Epithelial cell of prostate (primary cell): ENCODE measurements around the gene HDGFL2.

Experiments
- DNase-seq: peaks from one replicate; pipeline ENCODE4 v3.0.0-alpha.2; 2011; ENCODE audit warnings: low read depth, low spot score
- H3K27ac ChIP-seq: fragments of 450-650 bp; 2 replicates; pipeline ENCODE4 v1.5.1; 2017; ENCODE audit warnings: mild to moderate bottlenecking

The HDGFL2 gene

GRCh38 chr19:4510435-4511255 is 38.5 kb downstream of the HDGFL2 start:
- H3K27ac ChIP-seq: no peak overlapping the region

GRCh38 chr19:4511300-4512054 is 39.4 kb downstream of the HDGFL2 start:
- H3K27ac ChIP-seq: no peak overlapping the region
- no peak for DNase-seq

More at GRCh38 chr19:4510435-4511255, 38.5 kb downstream of the HDGFL2 start:
- no peak for DNase-seq

- DNase-seq: no peak
- H3K27ac ChIP-seq: no peak overlapping the region
These were observed 40.0 kb downstream of the HDGFL2 start for GRCh38 chr19:4512070-4512469.

- H3K27ac ChIP-seq: no peak overlapping the region
- no peak for DNase-seq
These were observed 41.2 kb downstream of the HDGFL2 start for GRCh38 chr19:4513248-4513647.

DNA sequence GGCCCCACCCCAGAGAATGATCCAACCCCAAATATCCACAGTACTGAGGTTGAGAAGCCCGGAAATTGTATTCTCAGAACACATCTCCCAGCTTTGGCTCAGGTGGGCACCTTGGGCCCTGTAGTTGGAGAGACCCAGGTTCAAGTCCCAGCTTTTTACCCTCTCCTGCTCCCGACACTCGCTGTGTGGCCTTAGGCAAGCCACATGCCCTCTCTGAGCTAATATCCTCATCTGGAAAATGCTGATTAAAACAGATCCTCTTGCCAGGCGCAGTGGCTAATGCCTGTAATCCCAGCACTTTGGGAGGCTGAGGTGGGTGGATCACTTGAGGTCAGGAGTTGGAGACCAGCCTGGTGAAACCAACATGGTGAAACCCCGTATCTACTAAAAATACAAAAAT is 43.6 kb downstream of the HDGFL2 start:
- H3K27ac ChIP-seq: no peak overlapping the region

DNA sequence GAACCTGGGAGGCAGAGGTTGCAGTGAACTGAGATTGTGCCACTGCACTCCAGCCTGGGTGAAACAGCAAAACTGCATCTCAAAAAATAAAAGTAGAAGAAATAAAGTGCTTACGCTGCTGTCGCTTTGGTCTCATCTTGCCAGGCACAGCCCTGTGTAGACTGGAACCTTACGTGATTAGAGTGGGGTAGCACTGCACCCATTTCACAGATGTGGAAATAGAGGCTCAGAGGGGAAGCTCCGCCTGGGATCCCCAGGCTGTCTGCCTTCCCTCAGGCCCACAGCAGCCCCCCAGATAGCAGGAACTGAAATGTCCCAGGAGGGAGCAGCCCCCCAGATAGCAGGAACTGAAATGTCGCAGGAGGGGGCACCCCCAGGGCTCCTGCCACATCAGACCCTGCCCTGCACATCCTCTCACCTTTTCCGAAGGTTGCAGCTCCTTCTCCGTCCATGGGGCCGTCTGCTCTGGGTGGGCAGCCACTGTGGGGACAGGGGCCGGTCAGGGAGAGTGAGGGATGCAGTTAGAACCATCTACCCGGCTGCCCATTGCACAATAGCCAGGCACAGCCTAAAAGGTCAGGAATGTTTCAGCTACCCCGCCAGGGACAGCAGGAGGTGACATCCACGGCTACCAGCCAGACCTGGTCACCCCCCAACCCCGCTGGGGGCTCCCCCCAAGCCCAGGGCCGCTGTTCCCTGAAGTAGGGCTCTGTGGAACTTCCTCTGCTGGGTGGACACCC is 44.3 kb downstream of the HDGFL2 start:
- no peak overlapping the region for H3K27ac ChIP-seq
- DNase-seq: no peak

More for the DNA sequence above, 43.6 kb downstream of the HDGFL2 start:
- no peak for DNase-seq

DNA sequence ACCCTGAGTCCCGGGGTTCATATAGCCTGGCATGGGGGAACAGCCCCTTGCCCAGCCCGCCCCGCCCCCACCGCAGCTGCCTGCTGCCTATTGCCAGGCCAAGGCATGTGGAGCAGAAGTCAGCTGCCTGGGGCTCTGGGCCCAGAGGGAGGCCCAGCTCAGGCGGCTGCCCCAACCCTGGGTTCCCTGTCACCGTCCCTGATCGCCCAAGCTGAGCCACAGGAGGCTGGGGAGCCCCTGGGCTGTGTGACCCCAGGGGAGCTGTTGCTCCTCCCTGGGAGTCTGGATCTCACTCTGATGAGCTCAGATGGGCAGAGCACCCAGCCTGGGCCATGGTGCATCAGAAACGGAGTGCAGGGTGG is 44.8 kb downstream of the HDGFL2 start:
- no peak for DNase-seq

GRCh38 chr19:4517451-4518057 is 45.5 kb downstream of the HDGFL2 start:
- DNase-seq: no peak
- H3K27ac ChIP-seq: no peak overlapping the region

More for the DNA sequence above, 44.8 kb downstream of the HDGFL2 start:
- no peak overlapping the region for H3K27ac ChIP-seq

DNA sequence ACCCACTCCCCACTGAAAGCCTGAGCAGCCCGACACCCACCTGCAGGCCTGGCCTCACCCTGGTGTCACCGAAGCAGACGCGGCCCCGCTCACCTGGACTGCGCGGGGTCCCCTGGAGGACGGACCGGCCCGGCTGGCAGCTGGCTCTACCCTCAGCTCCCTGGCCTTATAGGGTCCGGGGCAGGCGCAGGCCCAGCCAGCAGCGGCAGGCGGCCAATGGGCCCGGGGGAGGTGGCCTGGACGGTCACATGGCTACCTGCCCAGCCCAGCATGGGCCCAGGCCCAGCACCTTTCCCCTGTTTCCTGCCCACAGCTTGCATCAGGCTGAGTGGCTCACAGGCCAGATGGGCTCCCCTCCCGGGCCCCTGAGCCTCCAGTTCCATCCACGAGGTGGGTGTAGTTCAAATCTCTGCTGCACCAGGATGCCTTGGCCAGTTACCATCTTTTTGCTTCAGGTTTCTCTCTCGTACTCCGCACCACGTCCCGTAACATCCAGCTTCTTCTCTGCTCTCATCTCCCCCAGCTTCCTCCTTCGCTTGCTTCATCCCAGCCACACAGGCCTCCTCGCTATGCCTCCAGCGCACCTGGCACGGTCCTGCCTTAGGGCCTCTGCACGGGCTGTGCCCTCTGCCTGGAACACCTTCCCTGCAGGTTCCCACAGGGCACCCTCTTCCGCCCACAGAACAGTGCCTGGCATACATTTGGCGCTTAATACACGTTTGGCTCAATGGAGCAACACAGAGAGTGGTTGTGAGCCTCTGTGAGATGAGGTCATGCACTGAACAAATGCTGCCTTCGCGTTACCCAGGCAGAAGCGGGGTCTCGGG is 46.5 kb downstream of the HDGFL2 start, which contains the start of gene PLIN4:
Gene PLIN4, minus strand, starts transcription at position 142 of the 827 bp plus-strand sequence. CDS start 214 bp downstream, outside the sequence.
- DNase-seq: no peak
- H3K27ac ChIP-seq: peak within 1 kb of the TSS; percentile 75

DNA sequence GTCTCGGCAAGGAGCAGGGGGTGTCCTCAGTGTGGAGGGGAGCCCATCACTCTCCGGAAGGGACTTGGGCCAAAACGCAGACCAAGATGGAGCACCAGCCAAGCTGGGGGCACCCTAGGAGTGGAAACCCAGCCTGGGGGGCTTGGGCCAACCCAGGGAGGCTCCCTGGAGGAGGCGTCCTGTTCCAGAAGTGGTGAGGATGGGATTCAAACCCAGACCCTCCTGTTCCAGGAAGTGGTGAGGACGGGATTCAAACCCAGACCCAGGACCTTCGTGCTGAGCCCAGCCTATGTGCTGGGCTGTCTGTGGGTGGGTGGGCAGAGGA is 47.0 kb downstream of the HDGFL2 start:
- peak overlapping the region; percentile 75 for H3K27ac ChIP-seq
- no peak for DNase-seq

DNA sequence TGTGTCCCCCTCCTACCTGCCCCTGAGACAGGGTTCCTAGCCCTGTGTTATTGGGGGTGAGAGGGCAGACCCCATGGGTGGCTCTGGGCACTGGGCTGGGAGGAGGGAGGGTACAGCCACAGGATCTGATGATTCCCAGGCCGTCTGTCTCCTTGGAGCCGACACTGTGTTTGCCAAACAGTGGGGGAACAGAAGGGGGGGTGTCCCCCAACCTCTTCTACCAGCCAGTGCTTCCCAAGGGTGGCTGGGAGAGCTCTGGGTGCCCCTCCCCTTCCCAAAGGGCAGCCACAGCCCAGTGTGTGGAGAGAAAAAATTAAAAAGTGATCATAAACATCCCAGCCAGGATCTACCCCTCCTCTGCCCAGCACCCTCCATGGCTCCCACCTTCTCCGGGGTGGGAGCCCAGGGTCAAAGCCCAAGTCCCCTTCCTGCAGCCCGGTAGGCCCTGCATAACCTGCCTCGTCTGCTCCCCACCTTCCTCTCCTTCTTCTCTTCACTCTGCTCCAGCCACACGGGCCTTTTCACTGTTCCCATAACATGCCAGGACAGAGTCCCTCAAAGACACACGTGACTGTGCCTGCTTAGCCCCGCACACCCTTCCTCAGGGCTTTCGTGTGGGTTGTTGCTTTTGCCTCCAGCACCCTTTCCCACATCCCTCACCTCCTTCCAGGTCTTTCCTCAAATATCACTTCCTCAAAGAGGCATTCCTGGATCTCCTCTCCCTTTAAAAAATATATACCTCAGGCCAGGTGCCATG is 47.6 kb downstream of the HDGFL2 start:
- DNase-seq: no peak
- peak overlapping the region; percentile 75 for H3K27ac ChIP-seq

DNA sequence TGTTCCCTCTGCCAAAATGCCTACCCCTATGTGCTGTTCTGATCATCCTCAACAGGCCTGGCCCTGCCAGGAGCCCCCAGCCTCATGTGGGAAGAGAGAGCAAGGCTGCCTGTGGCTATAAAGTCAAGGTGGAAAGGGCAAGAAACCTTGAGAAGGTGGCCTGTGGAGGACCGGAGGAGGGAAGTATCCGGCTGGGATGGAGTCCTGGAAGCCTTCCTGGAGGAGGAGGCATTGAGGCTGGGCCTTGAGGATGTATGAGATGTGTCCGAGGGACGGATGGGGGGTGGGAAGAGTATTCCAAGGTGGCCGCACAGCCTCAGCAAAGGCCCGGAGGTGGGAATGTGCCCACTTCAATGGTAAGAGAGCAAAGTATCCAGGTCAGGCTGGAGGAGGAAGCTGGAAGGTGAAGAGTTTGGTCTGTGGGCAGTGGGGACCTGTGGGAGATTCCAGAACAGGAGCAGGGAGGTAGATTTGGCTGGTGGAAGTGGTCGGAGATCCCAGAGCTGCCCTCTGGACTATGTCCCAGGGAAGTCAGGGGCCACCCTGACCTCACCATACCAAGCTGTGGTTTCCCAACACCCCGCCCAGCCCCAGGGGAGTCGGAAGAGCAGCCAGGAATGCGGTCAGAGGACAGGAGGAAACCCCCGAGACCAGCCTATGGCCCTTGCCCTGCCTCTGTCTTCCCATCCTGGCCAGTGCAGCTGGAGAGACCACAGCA is 49.2 kb downstream of the HDGFL2 start:
- H3K27ac ChIP-seq: no peak overlapping the region
- DNase-seq: no peak

- DNase-seq: no peak
- no peak overlapping the region for H3K27ac ChIP-seq
These were observed 49.8 kb downstream of the HDGFL2 start for GRCh38 chr19:4521888-4522242.

- H3K27ac ChIP-seq: no peak overlapping the region
- DNase-seq: no peak
These were observed 50.4 kb downstream of the HDGFL2 start for GRCh38 chr19:4522291-4523002.

DNA sequence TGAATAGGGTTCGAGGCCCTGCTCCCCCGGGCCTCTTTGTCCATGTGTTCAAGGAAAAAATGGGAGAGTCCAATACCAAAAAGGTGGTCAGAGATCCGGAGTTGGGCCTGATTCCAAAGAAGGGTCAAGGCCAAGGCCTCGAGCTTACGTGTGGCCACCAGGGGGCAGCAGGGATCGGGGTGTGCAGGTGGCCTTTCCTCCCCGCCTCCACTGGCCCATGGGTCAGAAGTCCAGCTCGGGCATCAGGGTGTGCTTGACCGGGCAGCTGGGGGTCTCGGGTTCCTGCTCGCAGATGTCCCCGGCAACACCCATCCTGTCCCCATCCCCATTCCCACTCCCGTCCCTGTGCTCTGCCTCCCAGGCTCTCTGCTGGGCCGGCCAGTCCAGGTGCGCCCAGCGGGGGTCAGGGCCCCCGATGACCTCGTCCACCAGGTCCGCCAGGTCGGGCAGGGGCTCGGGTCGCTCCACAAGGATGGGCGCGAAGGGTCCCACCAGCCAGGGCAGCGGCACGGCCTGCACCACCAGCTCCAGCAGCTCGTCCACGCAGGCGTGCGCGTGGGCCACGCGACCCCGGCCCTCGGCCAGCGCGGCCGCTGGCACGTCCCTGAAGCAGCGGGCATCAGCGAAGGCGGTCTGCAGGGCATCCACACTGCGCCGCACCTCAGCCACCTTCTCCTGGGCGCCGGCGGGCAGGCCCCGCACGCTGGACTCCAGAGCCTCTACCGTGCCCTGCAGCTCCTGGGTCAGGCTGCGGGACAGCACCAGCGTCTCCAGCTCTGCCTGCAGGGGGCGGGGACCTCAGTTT is 51.4 kb downstream of the HDGFL2 start:
- DNase-seq: no peak
- H3K27ac ChIP-seq: no peak overlapping the region

DNA sequence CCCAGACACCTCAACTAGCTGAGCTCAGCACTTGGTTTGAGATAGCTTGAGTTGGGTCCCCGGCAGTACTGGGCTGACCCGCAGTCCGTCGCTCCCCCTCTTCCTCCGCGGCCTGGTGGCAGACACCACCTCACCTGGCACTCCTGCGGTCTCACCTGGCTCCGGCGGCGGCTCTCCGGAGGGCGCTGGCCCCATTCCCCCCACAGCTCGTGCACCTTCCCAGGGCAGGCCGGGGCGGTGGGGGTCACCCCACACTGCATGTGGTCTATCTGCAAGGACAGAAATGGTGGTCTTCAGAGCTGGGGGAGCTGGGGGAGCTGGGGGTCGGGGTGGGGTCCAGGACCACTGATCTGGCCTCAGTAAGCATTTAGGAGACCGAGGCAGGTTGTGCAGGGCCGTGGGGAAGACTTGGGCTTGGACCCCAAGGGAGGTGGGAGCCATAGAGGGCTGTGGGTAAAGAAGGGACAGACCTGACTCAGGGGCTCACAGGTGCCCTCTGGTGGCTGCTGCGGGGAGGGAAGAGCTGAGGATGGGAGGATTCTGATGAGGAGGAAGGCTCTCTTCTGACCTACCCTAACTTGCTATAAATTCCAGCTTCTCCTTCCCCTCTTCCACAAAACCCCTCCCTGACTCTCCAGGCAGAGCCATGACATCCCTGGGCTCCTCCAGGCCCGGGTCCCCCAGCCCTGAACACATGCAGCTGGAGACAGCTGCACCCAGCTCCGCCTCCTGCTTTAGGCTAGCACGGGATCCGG is 52.9 kb downstream of the HDGFL2 start:
- H3K27ac ChIP-seq: no peak overlapping the region

More for the DNA sequence above, 52.9 kb downstream of the HDGFL2 start:
- no peak for DNase-seq
